ENCODE measurements around the gene RUNX2. TPM values are rescaled to one million over a fixed set of nuclear protein-coding genes. Genes with fewer than 3 reads are reported as not detected.
A peak's percentile ranks its signal among the peaks of the same experiment; 100 is the strongest.

Gene RUNX2
- total and polyA plus RNA-seq, 4 donors: 0.83 to 2.8 (median 2.0) TPM

DNA sequence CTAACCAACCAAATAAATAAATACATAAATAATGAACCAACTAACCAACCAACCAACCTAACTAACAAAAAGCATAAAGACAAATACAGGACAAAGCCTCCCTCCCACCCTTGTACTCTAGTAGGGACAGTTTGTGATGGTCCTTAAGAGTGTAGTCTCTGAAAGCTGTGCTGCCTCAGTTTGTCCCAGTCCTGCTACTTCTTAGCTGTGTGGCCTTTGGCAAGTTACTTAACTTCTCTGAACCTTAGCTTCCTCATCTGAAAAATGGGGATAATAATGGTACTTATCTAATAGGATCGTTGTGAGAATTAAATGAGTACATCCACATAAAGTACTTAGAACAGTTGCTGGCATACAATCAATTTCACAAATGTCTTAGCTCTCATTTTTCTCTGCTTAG is 282.2 kb downstream of the RUNX2 start:
- WGBS (ENCODE audit: insufficient coverage): no CpG with 5 or more reads among the region's 1 CpG
- H3K4me3 ChIP-seq (ENCODE audit: low read depth, low read length): no peak overlapping the region
- H3K27me3 ChIP-seq (ENCODE audit: control insufficient read depth, insufficient read depth, low read length): no peaks in the 10 kb centered on the region
- H3K9me3 ChIP-seq (ENCODE audit: control insufficient read depth, insufficient read depth, low read length): no peaks in the 10 kb centered on the region
- no peaks in the 10 kb centered on the region for H3K4me1 ChIP-seq (ENCODE audit: control insufficient read depth, insufficient read depth, low read length)
- no peaks in the 10 kb centered on the region for H3K36me3 ChIP-seq (ENCODE audit: control insufficient read depth, insufficient read depth, low read length)
- H3K27ac ChIP-seq (ENCODE audit: low read depth, low read length): no peak overlapping the region
- no peak for DNase-seq (ENCODE audit: low read depth in 4 of 6, low spot score in 6 of 6)

DNA sequence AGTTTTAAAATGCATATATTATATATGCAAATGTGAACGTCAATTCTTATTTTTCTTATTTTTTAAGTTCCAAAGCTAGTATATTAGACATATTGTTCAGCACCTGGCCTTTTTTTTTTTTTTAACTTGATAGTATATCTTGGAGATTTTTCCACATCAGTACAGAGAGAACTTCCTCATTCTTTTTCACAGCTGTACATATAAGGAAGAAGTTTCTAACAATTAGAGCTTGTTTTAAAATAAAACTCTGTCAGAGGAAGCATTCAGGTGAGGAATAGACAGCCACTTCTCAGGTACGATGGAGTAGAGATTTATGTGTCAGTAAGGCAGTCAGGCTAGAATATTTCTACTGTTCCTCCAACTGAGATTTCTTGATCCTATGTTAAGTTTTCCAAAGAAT is 282.7 kb downstream of the RUNX2 start:
- DNase-seq (ENCODE audit: low read depth in 4 of 6, low spot score in 6 of 6): no peak
- Histone ChIP-seq H3K36me3 (ENCODE audit: control insufficient read depth, insufficient read depth, low read length) (no peaks in the 10 kb centered on the region), H3K27ac (ENCODE audit: low read depth, low read length) (no peak overlapping the region), H3K9me3 (ENCODE audit: control insufficient read depth, insufficient read depth, low read length) (no peaks in the 10 kb centered on the region), H3K4me1 (ENCODE audit: control insufficient read depth, insufficient read depth, low read length) (no peaks in the 10 kb centered on the region), H3K27me3 (ENCODE audit: control insufficient read depth, insufficient read depth, low read length) (no peaks in the 10 kb centered on the region), H3K4me3 (ENCODE audit: low read depth, low read length) (no peak overlapping the region)
- no CpG with 5 or more reads among the region's 2 CpGs for WGBS (ENCODE audit: insufficient coverage)

DNA sequence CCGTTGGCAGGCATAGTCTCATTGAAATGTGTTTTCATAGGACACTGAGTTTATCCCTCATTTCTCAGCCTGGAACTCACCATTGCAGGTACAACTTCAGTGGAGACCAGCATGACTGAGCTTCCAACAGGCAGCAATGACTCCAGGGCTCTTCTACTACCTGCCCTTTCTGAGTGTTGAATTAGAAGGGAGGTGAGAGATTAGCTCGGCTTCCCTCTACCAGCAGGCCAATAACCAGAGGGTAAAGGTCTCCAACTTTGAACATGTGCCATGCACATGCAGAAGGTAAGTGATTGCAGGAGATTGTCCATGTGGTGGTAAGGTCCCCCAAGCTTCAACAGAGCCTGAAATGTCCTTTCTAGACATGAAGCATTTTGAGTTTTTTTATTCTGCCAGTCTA is 283.4 kb downstream of the RUNX2 start:
- DNase-seq (ENCODE audit: low read depth in 4 of 6, low spot score in 6 of 6): no peak
- no peaks in the 10 kb centered on the region for H3K27me3 ChIP-seq (ENCODE audit: control insufficient read depth, insufficient read depth, low read length)
- H3K4me3 ChIP-seq (ENCODE audit: low read depth, low read length): no peak overlapping the region
- no peak overlapping the region for H3K27ac ChIP-seq (ENCODE audit: low read depth, low read length)
- H3K36me3 ChIP-seq (ENCODE audit: control insufficient read depth, insufficient read depth, low read length): no peaks in the 10 kb centered on the region
- H3K4me1 ChIP-seq (ENCODE audit: control insufficient read depth, insufficient read depth, low read length): no peaks in the 10 kb centered on the region
- no peaks in the 10 kb centered on the region for H3K9me3 ChIP-seq (ENCODE audit: control insufficient read depth, insufficient read depth, low read length)
- WGBS (ENCODE audit: insufficient coverage): 100% methylated on average over 1 of the region's 2 CpGs

DNA sequence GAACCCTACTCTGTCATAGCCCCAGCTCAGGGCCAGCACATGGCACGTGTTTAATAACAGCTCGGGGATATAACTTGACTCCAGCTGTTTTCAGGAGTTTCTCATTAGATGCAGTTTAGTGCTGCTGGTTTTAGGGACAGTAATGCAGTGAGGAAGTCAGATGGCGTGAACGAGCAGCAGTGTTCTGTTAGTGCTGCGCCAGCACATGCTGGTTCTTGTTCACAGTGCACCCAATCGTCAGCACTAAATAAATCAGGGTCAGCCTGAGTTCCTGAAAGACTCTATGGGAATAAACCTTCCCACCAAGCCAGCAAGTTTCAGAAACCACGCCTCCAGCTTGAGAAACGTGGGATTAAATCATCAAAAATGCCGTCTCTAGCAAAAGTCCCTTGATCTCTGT is 285.5 kb downstream of the RUNX2 start:
- Histone ChIP-seq H3K9me3 (ENCODE audit: control insufficient read depth, insufficient read depth, low read length) (no peaks in the 10 kb centered on the region), H3K4me3 (ENCODE audit: low read depth, low read length) (no peak overlapping the region), H3K36me3 (ENCODE audit: control insufficient read depth, insufficient read depth, low read length) (no peaks in the 10 kb centered on the region), H3K4me1 (ENCODE audit: control insufficient read depth, insufficient read depth, low read length) (no peaks in the 10 kb centered on the region), H3K27ac (ENCODE audit: low read depth, low read length) (no peak overlapping the region), H3K27me3 (ENCODE audit: control insufficient read depth, insufficient read depth, low read length) (no peaks in the 10 kb centered on the region)
- 17% methylated on average over 2 of the region's 9 CpGs for WGBS (ENCODE audit: insufficient coverage)
- DNase-seq (ENCODE audit: low read depth in 4 of 6, low spot score in 6 of 6): peak in 2 of 6 donors; percentile 54 to 79

DNA sequence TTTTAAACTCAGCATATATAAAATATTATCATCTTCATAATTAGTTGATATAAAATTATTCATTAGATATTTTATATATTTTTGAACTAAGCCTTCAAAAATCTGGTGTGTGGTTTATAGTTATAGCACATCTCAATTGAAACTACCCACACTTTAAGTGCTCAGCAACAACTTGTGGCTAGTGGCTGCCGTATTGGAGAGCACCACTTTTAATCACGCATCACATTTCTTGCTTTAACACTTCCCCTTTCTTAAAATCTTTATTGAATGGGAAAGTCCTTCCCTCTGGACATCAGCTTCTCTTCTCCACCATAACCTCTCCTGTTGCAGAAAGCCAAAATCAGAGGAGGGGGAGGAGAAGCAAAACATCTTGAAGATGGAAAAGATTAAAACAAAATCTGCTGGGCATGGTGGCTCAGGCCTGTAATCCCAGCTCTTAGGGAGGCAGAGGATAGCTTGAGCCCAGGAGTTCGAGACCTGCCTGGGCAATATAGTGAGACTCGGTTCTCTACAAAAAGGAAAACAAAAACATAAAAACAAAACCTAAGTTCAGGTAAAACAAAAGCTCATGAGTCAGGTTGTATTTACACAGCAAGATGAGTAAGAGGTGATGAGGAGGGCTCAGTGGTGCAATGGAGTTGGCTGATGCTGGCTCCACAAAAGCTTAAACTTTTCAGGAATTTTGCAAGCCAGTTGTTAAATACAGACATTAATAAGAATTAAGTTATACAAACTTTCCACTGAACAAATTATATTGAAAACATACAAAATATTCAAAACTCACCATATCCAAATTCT is 286.6 kb downstream of the RUNX2 start:
- no peak overlapping the region for H3K4me3 ChIP-seq (ENCODE audit: low read depth, low read length)
- DNase-seq (ENCODE audit: low read depth in 4 of 6, low spot score in 6 of 6): no peak
- no peak overlapping the region for H3K27ac ChIP-seq (ENCODE audit: low read depth, low read length)
- no peaks in the 10 kb centered on the region for H3K4me1 ChIP-seq (ENCODE audit: control insufficient read depth, insufficient read depth, low read length)
- no peaks in the 10 kb centered on the region for H3K9me3 ChIP-seq (ENCODE audit: control insufficient read depth, insufficient read depth, low read length)
- no peaks in the 10 kb centered on the region for H3K36me3 ChIP-seq (ENCODE audit: control insufficient read depth, insufficient read depth, low read length)
- H3K27me3 ChIP-seq (ENCODE audit: control insufficient read depth, insufficient read depth, low read length): no peaks in the 10 kb centered on the region
- WGBS (ENCODE audit: insufficient coverage): no CpG with 5 or more reads among the region's 4 CpGs

DNA sequence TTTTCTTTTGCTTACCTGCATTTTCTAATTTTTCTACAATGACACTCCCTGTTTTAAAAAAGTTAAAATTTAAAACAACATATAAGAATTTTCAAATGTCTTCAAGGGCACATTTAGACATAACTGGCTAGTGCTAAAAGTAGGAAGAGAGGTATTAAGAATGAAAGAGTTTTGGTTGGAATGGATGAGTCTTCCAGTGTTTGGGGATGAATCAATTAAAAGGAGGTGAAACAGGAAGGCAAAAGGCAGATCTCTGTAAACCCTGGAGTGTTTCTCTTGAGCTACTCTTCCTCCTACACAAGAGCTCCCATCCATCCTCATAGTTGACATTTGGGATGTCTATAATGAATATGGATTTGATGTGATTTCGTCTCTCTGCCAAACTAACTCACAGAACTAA is 288.1 kb downstream of the RUNX2 start:
- DNase-seq (ENCODE audit: low read depth in 4 of 6, low spot score in 6 of 6): no peak
- no peak overlapping the region for H3K27ac ChIP-seq (ENCODE audit: low read depth, low read length)
- H3K4me1 ChIP-seq (ENCODE audit: control insufficient read depth, insufficient read depth, low read length): no peaks in the 10 kb centered on the region
- H3K9me3 ChIP-seq (ENCODE audit: control insufficient read depth, insufficient read depth, low read length): no peaks in the 10 kb centered on the region
- WGBS (ENCODE audit: insufficient coverage): no CpG with 5 or more reads among the region's 1 CpG
- H3K27me3 ChIP-seq (ENCODE audit: control insufficient read depth, insufficient read depth, low read length): no peaks in the 10 kb centered on the region
- H3K4me3 ChIP-seq (ENCODE audit: low read depth, low read length): no peak overlapping the region
- H3K36me3 ChIP-seq (ENCODE audit: control insufficient read depth, insufficient read depth, low read length): no peaks in the 10 kb centered on the region

DNA sequence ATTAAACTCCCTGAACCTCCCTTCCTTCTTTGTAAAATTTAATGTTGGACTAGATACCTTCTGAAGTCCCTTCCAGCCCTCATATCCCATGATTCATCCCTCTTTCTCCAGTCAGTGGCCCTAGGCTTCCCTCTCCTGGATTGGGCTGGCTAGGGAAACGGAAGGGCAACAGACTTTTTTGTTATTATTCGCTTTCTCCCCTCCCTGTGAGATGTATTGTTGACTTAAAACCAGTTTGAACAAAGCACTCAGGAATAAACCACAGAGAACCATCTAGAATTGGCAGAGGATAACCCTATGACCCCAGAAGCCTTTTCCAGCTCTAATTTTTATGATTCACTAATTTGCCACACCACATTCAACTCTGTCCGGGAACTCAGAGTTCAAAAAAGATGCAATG is 289.3 kb downstream of the RUNX2 start:
- no peaks in the 10 kb centered on the region for H3K36me3 ChIP-seq (ENCODE audit: control insufficient read depth, insufficient read depth, low read length)
- no peaks in the 10 kb centered on the region for H3K4me1 ChIP-seq (ENCODE audit: control insufficient read depth, insufficient read depth, low read length)
- H3K27me3 ChIP-seq (ENCODE audit: control insufficient read depth, insufficient read depth, low read length): no peaks in the 10 kb centered on the region
- no peaks in the 10 kb centered on the region for H3K9me3 ChIP-seq (ENCODE audit: control insufficient read depth, insufficient read depth, low read length)
- no peak overlapping the region for H3K4me3 ChIP-seq (ENCODE audit: low read depth, low read length)
- DNase-seq (ENCODE audit: low read depth in 4 of 6, low spot score in 6 of 6): no peak
- WGBS (ENCODE audit: insufficient coverage): no CpG with 5 or more reads among the region's 3 CpGs
- no peak overlapping the region for H3K27ac ChIP-seq (ENCODE audit: low read depth, low read length)

DNA sequence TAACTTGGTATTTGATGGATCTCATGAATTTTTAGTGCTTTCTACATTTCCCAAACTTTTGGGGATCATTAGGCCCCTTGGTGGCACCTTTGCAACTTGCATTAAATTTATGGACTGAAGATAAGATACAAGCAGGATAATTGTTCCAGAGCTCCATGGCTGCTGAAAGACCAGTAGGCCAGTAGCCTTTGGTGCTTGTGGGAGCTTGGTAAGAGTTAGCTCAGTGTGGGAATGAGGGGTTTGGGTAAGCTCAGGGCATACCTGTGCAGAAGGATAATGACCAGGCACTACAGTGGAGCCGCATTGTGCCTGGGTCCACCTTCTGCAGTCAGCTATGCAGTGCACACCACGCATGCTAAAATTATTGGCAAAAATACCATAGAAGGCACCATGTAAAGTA is 290.1 kb downstream of the RUNX2 start:
- Histone ChIP-seq H3K27ac (ENCODE audit: low read depth, low read length) (no peak overlapping the region), H3K36me3 (ENCODE audit: control insufficient read depth, insufficient read depth, low read length) (no peaks in the 10 kb centered on the region), H3K27me3 (ENCODE audit: control insufficient read depth, insufficient read depth, low read length) (no peaks in the 10 kb centered on the region), H3K4me1 (ENCODE audit: control insufficient read depth, insufficient read depth, low read length) (no peaks in the 10 kb centered on the region), H3K4me3 (ENCODE audit: low read depth, low read length) (no peak overlapping the region), H3K9me3 (ENCODE audit: control insufficient read depth, insufficient read depth, low read length) (no peaks in the 10 kb centered on the region)
- WGBS (ENCODE audit: insufficient coverage): 100% methylated on average over 2 of the region's 2 CpGs
- DNase-seq (ENCODE audit: low read depth in 4 of 6, low spot score in 6 of 6): no peak

DNA sequence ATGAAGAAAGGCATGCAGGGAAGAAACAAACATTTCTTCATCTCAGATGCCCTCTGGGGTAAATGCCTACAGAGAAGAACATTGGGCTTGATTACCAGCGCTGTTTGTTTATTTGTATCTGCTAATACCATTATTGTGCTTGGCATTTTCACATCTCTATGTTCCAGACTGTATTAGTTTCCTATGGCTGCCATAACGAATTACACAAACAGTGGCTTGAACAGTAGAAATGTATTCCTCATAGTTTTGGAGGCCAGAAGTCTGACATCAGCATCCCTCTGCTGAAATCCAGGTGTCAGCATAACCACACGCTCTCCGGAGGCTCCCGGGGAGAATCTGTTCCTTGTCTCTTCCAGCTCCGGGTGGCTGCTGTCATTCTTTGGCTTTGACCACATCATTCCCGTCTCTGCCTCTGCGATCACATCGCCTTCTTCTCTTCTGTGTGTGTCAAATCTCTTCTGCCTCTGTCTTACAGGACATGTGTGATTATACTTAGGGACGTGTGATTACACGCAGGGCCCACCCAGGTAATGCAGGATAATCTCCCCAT is 291.2 kb downstream of the RUNX2 start:
- H3K4me3 ChIP-seq (ENCODE audit: low read depth, low read length): no peak overlapping the region
- H3K9me3 ChIP-seq (ENCODE audit: control insufficient read depth, insufficient read depth, low read length): no peaks in the 10 kb centered on the region
- DNase-seq (ENCODE audit: low read depth in 4 of 6, low spot score in 6 of 6): no peak
- H3K4me1 ChIP-seq (ENCODE audit: control insufficient read depth, insufficient read depth, low read length): no peaks in the 10 kb centered on the region
- H3K36me3 ChIP-seq (ENCODE audit: control insufficient read depth, insufficient read depth, low read length): no peaks in the 10 kb centered on the region
- 88% methylated on average over 7 of the region's 11 CpGs for WGBS (ENCODE audit: insufficient coverage)
- H3K27ac ChIP-seq (ENCODE audit: low read depth, low read length): no peak overlapping the region
- no peaks in the 10 kb centered on the region for H3K27me3 ChIP-seq (ENCODE audit: control insufficient read depth, insufficient read depth, low read length)

DNA sequence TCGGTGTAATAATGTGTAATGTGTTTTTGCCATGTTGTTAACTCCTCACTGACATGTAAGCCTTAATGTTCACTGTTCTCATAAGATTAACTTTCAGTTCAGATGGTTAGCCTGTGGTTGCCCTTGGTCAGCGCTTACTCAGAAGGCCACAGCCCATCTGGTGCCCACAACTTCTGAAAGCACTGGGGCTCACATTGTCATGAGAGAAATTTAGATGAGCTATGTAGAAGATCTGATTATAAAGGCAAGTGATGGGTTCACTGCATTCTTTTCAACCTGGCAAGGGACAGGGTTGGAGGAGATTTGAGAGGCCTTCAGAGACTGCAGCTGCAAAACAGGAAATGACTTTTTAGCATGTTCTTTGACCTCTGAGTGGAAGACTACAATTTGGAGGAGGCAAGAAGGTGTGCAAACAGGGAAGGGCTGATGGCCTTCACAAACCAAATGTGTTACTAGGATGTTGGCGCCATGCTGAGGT is 291.9 kb downstream of the RUNX2 start:
- no peak overlapping the region for H3K27ac ChIP-seq (ENCODE audit: low read depth, low read length)
- H3K36me3 ChIP-seq (ENCODE audit: control insufficient read depth, insufficient read depth, low read length): no peaks in the 10 kb centered on the region
- H3K27me3 ChIP-seq (ENCODE audit: control insufficient read depth, insufficient read depth, low read length): no peaks in the 10 kb centered on the region
- 100% methylated on average over 1 of the region's 3 CpGs for WGBS (ENCODE audit: insufficient coverage)
- H3K9me3 ChIP-seq (ENCODE audit: control insufficient read depth, insufficient read depth, low read length): no peaks in the 10 kb centered on the region
- H3K4me1 ChIP-seq (ENCODE audit: control insufficient read depth, insufficient read depth, low read length): no peaks in the 10 kb centered on the region
- no peak for DNase-seq (ENCODE audit: low read depth in 4 of 6, low spot score in 6 of 6)
- H3K4me3 ChIP-seq (ENCODE audit: low read depth, low read length): no peak overlapping the region
